OCI-LY1 (cell line): ENCODE results near the gene RPL18A.

Experiments used
- CTCF ChIP-seq: fragments of 200-600 bp; sonication (generic), shearing (Covaris generic); IDR thresholded peaks from 2 replicates; pipeline ENCODE4 v1.5.1; 2017; ENCODE audit warnings: mild to moderate bottlenecking, antibody characterized with exemption, low read length, moderate library complexity, mixed read lengths
- EZH2 ChIP-seq: fragments of 200-600 bp; sonication (generic), shearing (Covaris generic); IDR thresholded peaks from 2 replicates; pipeline ENCODE4 v1.8.0; 2017; ENCODE audit warnings: borderline replicate concordance, mixed run types, mild to moderate bottlenecking, antibody characterized with exemption, low read length, moderate library complexity, mixed read lengths

- no peak for TF ChIP-seq CTCF
- no peak for TF ChIP-seq EZH2
Observed at GRCh38 chr19:17826508-17827056, 33.1 kb upstream of the RPL18A start.
